Kidney (tissue), 14 donors: ENCODE results near the gene PGA4. TPM values are rescaled to one million over a fixed set of nuclear protein-coding genes. Genes with fewer than 3 reads are reported as not detected.
A peak's percentile ranks its signal among the peaks of the same experiment; 100 is the strongest.
"Not testable (repeated sequence)": the region's sequence is repeated elsewhere in the genome, so short reads cannot be mapped to it uniquely, and the experiment has no call there.

Experiments
- DNase-seq, 5 donors: peaks; one replicate each; pipeline ENCODE4 v3.0.0-alpha.2; 2013 to 2020
- FAIRE-seq: peaks from 2 replicates; lab custom pipeline; 2012; peaks lifted over from hg19 to GRCh38; lab: Jason Lieb, UNC
- H3K27ac ChIP-seq, 2 donors: one replicate each; pipeline ENCODE4 v1.7.0; 2013; ENCODE audit warnings: low read depth in 2 of 2, low read length in 2 of 2, inconsistent platforms in 1 of 2
- H3K27me3 ChIP-seq: one replicate; pipeline ENCODE4 v1.7.1; 2013; ENCODE audit warnings: low read length, inconsistent platforms; ENCODE audit not compliant: control insufficient read depth, insufficient read depth
- H3K36me3 ChIP-seq, 3 donors: one replicate each; pipeline versions ENCODE4 v1.7.0 to v1.7.1; 2013; ENCODE audit warnings: low read length in 3 of 3, control low read depth in 1 of 3, inconsistent platforms in 1 of 3; ENCODE audit not compliant: insufficient read depth in 3 of 3, control insufficient read depth in 2 of 3
- H3K4me1 ChIP-seq, 3 donors: one replicate each; pipeline versions ENCODE4 v1.7.0 to v1.7.1; 2013; ENCODE audit warnings: low read length in 3 of 3, inconsistent platforms in 1 of 3, low read depth in 1 of 3; ENCODE audit not compliant: control insufficient read depth in 2 of 3, insufficient read depth in 2 of 3
- H3K4me3 ChIP-seq, 3 donors: one replicate each; pipeline versions ENCODE4 v1.7.0 to v1.8.1; 2013; ENCODE audit warnings: low read length in 3 of 3, control low read depth in 1 of 3, inconsistent platforms in 1 of 3
- H3K9ac ChIP-seq, 3 donors: one replicate each; pipeline versions ENCODE4 v1.7.0 to v1.7.1; 2013; ENCODE audit warnings: low read length in 3 of 3, control low read depth in 1 of 3, inconsistent platforms in 1 of 3
- H3K9me3 ChIP-seq, 3 donors: one replicate each; pipeline versions ENCODE4 v1.7.0 to v1.7.1; 2013; ENCODE audit warnings: low read length in 3 of 3, control low read depth in 1 of 3, inconsistent platforms in 1 of 3; ENCODE audit not compliant: control insufficient read depth in 2 of 3, insufficient read depth in 1 of 3
- intact Hi-C: fragments of 100-400 bp; cut with DNase I; formaldehyde crosslinking; loops from one replicate; pipeline ENCODE4 v1.11.1; 2022
- polyA plus RNA-seq: library from polyadenylated mRNA; stranded (reverse); fragments of 350-450 nt; fragmentation: Illumina TruSeq; extraction: RNeasy Lipid Tissue Mini Kit (QIAGEN cat#74804); gene quantifications from one replicate; pipeline ENCODE4 v1.2.3, GENCODE V29; 2014; ENCODE audit warnings: low read depth, low replicate concordance; ENCODE audit not compliant: insufficient read depth
- total RNA-seq: library from RNA; stranded (reverse); fragmentation: NEBNext Ultra II Directional; extraction: Animal tissue kit (Norgen Biotek cat#: 25700); gene quantifications from one replicate; pipeline ENCODE4 v1.2.1, GENCODE V29; 2021
- TF ChIP-seq, protein P1 (sequence below): IDR thresholded peaks from 3 replicates; pipeline ENCODE4 v1.5.1; 2012; ENCODE audit warnings: mild to moderate bottlenecking, moderate library complexity, borderline replicate concordance; ENCODE audit not compliant: insufficient read depth; ENCODE audit errors: extremely low read depth
- donor health status: control.
- donor health status: control.
- donor health status: control.
- donor health status: control.
- donor health status: control.
- donor health status: DM: yes; HTN: yes; CAD: no.
- donor health status: Normal renal cell carcinoma (clear cell type).

The PGA4 gene
- total and polyA plus RNA-seq, 2 donors from 2014 or later: not detected

DNA sequence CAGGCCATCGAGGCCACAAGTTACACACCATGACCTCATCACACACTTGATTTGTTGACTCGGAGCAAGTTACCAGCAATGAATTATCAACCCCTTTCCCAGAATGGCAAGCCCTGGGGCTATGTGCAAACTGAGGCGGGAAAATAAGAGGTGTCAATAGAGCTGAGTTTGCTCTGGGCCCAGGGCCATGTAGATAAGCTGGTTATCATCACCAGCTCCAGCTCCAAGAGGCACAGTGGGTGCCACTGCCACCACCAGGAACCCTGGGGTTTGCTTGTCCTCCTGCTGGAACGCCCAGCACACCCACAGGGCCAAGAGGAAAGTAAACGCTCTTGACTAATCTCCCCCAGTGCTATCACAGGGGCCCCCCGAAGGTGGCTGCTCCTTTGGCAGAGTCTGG lies 47.9 kb upstream of the PGA4 start:
- no peak overlapping the region for H3K4me3 ChIP-seq
- H3K36me3 ChIP-seq: no peaks in the 10 kb centered on the region
- H3K27ac ChIP-seq: no peak overlapping the region
- FAIRE-seq (no peak), DNase-seq (peak in 1 of 5 donors; percentile 23)
- no peaks in the 10 kb centered on the region for H3K4me1 ChIP-seq
- TF ChIP-seq, protein P1, sequence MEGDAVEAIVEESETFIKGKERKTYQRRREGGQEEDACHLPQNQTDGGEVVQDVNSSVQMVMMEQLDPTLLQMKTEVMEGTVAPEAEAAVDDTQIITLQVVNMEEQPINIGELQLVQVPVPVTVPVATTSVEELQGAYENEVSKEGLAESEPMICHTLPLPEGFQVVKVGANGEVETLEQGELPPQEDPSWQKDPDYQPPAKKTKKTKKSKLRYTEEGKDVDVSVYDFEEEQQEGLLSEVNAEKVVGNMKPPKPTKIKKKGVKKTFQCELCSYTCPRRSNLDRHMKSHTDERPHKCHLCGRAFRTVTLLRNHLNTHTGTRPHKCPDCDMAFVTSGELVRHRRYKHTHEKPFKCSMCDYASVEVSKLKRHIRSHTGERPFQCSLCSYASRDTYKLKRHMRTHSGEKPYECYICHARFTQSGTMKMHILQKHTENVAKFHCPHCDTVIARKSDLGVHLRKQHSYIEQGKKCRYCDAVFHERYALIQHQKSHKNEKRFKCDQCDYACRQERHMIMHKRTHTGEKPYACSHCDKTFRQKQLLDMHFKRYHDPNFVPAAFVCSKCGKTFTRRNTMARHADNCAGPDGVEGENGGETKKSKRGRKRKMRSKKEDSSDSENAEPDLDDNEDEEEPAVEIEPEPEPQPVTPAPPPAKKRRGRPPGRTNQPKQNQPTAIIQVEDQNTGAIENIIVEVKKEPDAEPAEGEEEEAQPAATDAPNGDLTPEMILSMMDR: no peak
- H3K9me3 ChIP-seq: no peaks in the 10 kb centered on the region
- no peak overlapping the region for H3K9ac ChIP-seq
- intact Hi-C loops: loop anchor here (10.0 kb wide), 1 partner anchor 339 kb away; no protein-coding TSS in a partner anchor
- H3K27me3 ChIP-seq: no peaks in the 10 kb centered on the region

DNA sequence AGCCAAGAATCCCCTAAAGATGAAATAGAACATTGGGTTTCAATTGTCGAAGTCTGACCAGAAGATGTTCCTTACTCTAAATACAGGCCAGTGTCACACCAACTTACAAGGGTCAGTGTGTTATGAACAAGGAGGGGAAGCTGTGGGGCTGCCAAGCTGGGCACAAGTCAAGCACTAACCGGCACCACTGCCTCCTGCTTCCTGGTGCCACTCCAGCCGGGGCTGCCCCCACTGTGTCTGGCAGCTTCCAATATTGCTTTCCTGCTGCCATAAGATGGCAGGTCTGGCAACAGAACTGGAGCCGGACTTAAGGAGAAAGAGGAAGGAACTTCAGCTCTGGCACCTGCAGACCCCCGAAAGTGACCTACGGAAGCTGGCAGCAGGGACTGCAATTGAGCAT lies 47.2 kb upstream of the PGA4 start:
- TF ChIP-seq, protein P1: no peak
- Histone ChIP-seq H3K9ac (no peak overlapping the region), H3K4me1 (no peaks in the 10 kb centered on the region), H3K36me3 (no peaks in the 10 kb centered on the region), H3K27me3 (no peaks in the 10 kb centered on the region), H3K4me3 (no peak overlapping the region), H3K9me3 (no peaks in the 10 kb centered on the region), H3K27ac (no peak overlapping the region)
- no peak for FAIRE-seq
- intact Hi-C loops: loop anchor here (10.0 kb wide), 1 partner anchor 340 kb away; no protein-coding TSS in a partner anchor
- peak in 1 of 5 donors; percentile 11 for DNase-seq

DNA sequence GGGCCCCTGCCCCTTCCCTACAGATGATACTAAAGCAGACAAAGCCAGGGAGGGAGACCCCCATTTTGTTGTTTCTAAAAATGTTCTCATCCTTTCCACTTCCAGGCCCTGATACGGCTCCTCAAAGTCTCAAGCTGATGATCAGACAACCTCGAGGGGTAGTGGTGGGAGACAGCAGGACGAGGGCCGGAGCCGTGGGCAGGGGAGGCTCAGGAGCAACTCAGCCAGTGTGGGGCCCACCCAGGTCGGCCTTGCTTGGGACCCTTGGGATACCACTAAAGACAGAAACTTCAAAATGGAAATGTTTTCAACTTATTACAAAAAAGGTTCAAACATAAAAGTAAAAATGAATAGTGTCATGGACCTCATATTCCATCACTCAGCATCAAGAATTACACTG lies 45.7 kb upstream of the PGA4 start:
- peak in 1 of 5 donors; percentile 23 for DNase-seq
- intact Hi-C loops: loop anchor here (10.0 kb wide), 1 partner anchor 342 kb away; no protein-coding TSS in a partner anchor
- Histone ChIP-seq H3K27ac (no peak overlapping the region), H3K36me3 (no peaks in the 10 kb centered on the region), H3K4me1 (no peaks in the 10 kb centered on the region), H3K4me3 (no peak overlapping the region), H3K9me3 (no peaks in the 10 kb centered on the region), H3K27me3 (no peaks in the 10 kb centered on the region), H3K9ac (no peak overlapping the region)
- TF ChIP-seq, protein P1: no peak
- no peak for FAIRE-seq

DNA sequence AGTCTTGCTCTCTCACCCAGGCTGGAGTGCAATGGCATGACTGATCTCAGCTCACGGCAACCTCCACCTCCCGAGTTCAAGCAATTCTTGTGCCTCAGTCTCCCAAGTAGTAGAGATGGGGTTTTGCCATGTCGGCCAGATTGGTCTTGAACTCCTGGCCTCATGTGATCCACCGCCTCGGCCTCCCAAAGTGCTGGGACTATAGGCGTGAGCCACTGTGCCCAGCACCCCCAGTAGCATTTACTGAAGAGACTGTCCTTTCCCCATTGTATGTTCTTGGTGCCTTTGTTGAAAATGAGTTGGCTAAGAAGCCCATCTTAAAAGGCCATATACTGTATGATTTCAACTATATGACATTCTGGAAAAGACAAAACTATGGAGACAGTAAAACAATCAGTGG lies 41.9 kb upstream of the PGA4 start:
- H3K36me3 ChIP-seq, H3K4me3 ChIP-seq, H3K9me3 ChIP-seq, H3K4me1 ChIP-seq, intact Hi-C loops, FAIRE-seq, H3K9ac ChIP-seq, H3K27ac ChIP-seq, H3K27me3 ChIP-seq, DNase-seq: not testable (repeated sequence)
